HG03108 (cell line): Measurements from ENCODE around the gene WASHC2C.
"Not testable (repeated sequence)": the region's sequence is repeated elsewhere in the genome, so short reads cannot be mapped to it uniquely, and the experiment has no call there.

Experiments used
- ATAC-seq: cut with Tn5 transposase; IDR thresholded peaks from one replicate; pipeline ENCODE4 v1.9.1; 2021; ENCODE audit warnings: moderate library complexity; ENCODE audit not compliant: unreplicated experiment

The WASHC2C gene

DNA sequence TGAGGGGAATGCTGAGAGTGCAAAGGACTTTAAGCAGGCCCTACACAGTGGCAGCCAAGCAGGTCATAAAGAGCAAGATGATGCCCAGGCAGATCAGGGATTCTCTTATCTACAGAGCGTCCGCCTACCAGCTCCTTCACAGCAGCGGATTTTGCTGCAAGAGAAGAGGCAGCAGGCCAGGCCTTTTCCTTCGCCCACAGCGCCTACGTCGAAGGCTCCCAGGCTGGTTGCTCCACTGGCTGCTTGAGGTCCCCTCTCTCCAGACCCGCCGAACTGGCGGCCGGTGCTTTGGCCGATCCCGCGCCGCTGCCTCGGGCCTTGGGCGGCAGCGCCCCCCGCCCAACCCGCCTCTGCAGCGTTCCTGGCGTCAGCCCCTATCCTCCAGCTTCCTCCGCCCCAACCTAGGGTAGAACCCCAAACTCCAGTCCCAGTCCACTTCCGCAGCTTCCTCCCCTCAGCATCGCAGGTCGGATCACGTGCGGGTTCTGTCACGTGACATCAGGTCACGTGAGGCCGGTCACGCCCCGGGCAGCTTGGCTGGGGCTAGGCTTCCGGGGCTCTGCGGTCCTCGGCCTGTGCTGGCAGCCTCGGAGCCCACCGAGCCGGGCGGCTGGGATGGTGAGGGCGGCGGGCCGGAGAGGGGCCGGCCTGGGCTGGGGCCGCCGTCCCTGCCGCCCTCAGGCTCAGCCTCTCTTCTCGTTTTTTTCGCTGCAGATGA lies at the start of gene WASHC2C:
TSS of gene WASHC2C (plus strand) at position 564 of the 718 bp plus-strand sequence. CDS start at position 616, 52 bp downstream.
- ATAC-seq: peak; percentile 92

DNA sequence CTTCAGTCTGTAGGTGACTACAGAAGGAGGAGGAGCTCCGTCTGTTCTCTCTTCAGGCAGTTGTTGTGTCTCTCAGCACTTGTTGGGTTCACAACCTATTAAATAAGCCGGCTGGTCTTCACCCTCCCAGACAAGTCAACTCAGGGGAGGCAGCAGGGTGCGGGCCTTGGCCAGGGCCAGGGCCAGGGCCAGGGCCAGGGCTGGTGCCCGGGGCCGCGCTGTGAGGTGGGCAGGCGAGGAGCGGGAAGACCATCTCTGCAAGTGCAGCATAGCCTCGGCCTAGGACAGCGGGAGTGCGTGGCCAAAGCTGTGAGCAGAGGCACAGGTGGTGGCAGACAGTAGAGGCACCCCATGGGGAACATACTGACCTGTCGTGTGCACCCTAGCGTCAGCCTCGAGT lies 48.6 kb upstream of the WASHC2C start:
- ATAC-seq: not testable (repeated sequence)

DNA sequence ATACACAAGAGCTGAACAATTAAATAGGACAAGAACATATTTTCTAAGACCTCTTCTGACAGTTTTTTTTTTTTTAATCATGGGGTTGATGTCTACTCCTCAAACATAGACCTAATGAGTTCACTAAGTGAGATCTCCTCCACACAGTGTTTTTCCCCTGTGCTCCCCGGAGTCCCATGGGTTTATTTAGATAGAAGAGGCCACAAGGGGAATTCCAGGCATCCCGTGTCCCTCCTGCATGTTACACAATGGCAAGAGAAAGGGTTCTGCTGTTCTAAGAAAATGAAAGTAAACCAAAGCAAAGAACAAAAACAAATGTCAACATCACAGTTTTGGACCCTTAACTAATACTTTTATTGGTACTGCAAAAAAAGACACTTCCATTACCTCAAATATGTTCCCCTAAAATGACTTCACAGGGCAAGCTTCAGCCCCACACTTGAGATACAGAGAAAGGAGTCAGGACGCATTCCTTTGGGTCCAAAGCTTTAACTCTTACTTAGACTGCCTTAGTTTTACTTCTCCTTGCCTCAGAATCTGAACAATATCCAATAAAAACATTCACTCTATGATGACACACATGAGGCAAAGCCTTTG lies 16.8 kb upstream of the WASHC2C start:
- ATAC-seq: peak; percentile 90

- not testable (repeated sequence) for ATAC-seq
These were observed 15.8 kb upstream of the WASHC2C start for GRCh38 chr10:45711223-45711622.

DNA sequence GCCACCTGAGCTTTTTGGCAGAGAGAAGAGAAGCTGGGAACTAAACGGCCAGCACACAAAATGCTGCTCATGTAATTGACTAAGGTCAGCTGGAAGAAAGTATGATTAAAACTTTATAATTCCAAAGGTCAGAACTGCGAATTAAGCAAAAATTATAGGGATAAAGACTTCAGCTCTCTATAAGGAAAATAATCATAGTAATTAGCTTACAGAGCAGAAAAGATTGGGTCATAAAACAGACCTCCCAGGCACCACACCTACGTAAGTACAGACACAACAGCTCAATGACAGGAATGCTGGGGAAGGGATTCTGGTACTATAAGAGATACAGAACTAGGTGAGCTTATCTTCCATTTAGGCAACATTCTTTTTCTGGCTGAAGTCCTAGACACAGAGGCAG lies 10.0 kb upstream of the WASHC2C start:
- not testable (repeated sequence) for ATAC-seq

- not testable (repeated sequence) for ATAC-seq
These were observed 9.4 kb upstream of the WASHC2C start for GRCh38 chr10:45717642-45718041.

DNA sequence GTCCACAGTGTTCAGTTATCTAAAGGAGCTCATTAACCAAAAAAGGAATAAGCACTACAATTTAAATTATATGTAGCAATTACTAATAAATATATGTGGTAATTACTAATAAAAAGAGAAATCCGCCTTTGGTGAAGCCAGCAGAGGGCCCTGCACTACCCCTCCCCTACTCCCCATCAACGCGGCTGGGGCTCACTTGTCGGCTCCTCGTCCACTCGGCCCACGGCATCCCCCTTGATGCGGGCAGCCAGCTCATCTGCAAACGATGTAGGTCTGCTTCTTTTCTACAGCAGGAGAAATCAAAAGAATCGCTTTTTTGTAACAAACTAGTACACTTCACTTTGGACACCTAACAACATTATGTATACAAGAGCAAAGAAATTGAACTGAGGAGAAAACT lies 5.6 kb upstream of the WASHC2C start:
- not testable (repeated sequence) for ATAC-seq

DNA sequence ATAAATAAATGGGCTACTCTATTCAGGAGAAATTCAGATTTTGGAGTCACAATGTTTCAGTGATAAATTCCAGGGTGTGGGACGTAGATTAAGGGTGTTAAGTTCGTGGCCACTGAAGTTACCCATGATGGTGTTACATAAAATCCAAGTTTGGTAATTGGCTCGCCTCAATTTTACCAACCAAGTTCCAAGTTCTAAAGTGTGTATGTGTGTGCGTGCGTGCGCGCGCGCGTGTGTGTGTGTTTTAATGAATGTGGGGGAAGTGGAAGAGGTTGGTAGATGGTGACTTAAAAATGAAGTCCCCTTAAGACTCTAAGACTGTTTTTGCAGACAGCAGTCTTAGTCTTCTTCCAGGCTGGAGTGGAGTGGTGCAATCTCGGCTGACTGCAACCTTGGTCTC lies 3.2 kb upstream of the WASHC2C start:
- ATAC-seq: not testable (repeated sequence)

DNA sequence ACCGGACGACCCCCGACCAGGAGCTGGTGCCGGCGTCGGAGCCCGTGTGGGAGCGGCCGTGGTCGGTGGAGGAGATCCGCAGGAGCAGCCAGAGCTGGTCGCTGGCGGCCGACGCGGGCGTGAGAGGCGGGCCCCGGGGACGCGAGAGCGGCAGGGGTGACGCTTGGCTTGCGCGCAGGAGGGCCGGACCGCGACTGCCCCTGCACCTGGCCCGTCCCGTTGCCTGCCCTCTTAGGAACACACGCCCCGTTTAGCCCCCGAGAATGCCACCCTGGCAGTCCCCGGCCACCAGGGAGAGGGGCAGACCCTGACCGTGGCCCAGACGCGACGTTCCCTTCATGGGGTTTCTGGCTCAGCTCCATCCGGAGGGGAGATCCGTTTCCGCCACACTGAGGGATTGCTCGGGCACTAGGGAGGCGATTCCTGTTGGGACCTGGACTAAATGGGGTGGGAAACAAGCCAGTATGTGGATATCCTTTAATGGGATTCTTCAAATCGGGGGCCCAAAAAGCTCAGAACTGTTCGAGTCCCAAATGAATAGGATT lies 427 bp downstream of the WASHC2C start:
- peak; percentile 52 for ATAC-seq

GRCh38 chr10:45734449-45734848 lies 7.4 kb downstream of the WASHC2C start:
- not testable (repeated sequence) for ATAC-seq

DNA sequence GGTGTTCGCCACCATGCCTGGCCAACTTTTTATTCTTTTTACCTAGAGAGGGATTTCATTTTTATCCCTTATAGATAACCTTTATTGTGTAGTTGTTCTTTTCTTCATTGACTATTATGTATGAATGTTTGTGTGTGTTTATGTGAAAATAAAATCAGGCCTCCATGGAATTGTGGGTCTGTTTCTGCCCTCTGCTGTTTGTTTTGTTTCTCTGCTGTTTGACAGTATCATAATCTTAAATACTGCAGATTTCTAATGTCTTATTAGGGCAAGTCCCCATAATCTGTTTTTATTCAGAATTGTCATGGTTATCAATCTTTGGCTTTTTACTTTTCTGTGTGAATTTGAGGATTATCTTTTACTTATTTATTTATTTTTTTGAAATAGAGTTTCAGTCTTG lies 7.8 kb downstream of the WASHC2C start:
- ATAC-seq: not testable (repeated sequence)

DNA sequence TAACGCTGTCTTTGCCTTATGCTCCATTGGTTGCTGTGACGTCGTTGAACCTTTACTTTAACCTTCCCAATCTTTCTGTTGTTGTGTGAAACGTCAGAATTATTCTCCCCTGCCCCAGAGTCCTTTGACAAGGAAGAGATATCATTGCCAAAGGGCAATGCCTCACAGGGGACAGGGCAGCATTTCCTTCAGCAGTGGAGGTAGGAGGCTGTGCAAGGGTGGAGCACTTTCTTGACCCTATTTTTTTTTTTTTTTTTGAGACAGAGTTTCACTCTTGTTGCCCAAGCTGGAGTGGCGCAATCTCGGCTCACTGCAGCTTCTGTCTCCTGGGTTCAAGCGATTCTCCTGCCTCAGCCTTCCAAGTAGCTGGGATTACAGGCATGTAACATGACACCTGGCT lies 14.5 kb downstream of the WASHC2C start:
- ATAC-seq: not testable (repeated sequence)

DNA sequence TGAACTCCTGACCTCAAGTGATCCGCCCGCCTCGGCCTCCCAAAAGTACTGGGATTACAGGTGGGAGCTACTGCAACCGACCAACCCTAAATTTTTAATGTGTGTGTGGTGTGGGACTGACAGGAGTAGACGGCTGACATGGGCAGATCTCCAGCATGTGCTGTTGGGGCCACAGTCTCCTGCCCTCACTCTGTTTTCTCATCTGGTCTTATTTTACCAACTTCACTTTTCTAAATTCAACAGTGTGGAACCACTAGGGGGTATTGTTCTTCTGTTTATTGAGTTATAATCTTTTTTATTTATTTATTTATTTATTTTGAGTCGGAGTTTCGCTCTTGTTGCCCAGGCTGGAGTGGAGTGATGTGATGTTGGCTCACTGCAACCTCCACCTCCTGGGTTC lies 14.9 kb downstream of the WASHC2C start:
- ATAC-seq: not testable (repeated sequence)

DNA sequence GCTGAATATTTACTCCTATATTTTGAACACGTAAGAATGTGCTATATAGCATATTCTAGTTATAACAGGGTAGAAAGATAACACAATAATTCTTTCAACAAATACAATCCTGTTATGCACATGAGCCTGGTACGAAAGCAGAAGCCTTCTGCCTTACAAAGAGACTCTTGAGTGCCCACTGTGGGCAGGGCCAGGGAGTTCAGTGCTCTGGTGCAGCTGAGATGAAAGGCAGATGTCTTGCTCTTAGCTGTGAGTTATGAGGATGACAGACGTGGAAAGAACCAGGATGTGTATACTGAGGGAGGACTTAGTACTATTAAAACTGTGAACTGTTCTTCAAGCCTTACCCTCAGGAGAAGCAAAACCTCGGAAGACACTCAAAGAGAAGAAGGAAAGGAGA lies 24.1 kb downstream of the WASHC2C start:
- ATAC-seq: not testable (repeated sequence)

GRCh38 chr10:45752210-45752609 lies 25.1 kb downstream of the WASHC2C start:
- not testable (repeated sequence) for ATAC-seq

DNA sequence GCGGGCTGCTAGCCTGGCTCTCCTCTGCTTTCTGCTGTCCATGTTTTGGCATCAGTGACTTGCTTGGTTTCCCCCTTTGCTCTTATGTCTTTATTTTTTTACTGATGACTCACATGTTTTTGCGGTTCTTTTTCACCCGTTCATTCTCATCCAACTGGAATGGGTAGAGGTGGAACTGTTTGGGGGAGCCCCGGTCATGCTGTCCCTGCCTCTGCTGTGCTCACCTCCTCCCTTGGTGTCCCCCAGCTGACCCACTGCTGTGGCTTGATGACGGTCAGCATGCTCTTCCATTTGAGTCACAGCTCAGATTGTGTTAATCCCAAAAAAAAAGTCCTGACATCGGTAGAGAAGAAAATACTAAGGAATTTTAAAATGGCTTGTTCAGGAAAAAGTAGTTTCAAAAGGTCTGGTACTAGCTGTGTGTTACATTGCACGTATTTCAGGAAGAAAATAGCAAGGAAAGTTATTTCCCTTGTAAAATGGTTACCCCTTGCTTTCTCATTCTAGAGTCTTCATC lies 27.0 kb downstream of the WASHC2C start:
- not testable (repeated sequence) for ATAC-seq

- ATAC-seq: not testable (repeated sequence)
These were observed 28.0 kb downstream of the WASHC2C start for GRCh38 chr10:45755083-45755482.

GRCh38 chr10:45756065-45756464 lies 29.0 kb downstream of the WASHC2C start:
- ATAC-seq: not testable (repeated sequence)

DNA sequence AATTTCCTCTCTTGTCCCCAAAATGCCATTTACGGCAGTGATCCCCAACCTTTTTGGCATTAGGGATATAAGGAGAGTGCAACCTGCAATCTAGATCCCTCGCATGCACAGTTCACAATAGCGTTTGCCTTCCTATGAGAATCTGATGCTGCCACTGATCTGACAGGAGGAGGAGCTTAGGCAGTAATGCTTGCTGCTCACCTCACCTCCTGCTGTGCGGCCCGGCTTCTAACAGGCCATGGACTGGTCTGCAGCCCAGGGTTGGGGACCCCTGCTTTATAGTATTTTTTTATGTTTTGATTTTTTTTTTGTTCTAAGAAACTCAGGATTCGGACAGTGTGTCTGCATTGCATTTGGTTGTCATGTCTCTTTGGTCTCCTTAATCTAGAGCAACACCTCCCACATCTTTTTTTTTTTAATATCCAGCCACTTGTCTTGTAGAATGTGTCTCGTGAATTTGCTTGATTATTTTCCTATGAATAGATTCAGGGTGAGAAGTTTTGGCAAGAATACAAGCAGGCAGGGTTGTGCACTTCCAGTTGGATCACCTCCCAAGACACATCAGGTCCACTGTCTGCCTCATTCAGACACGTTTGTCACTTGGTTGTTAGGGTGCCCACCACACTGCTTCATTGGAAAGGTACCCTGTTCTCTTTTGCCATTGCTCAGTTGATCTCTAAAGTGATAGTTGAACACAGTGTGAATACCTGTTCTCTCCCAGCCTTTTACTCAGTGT lies 30.8 kb downstream of the WASHC2C start:
- not testable (repeated sequence) for ATAC-seq

DNA sequence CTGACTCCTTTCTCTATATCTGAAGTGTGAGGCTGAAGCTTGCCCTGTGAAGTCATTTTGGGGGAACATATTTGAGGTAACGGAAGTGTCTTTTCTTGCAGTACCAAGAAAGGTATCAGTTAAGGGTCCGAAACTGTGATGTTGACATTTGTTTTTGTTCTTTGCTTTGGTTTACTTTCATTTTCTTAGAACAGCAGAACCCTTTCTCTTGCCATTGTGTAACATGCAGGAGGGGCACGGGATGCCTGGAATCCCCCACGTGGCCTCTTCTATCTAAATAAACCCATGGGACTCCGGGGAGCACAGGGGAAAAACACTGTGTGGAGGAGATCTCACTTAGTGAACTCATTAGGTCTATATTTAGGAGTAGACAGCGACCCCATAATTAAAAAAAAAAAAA lies 34.6 kb downstream of the WASHC2C start:
- ATAC-seq: not testable (repeated sequence)

GRCh38 chr10:45763037-45763436 lies 36.0 kb downstream of the WASHC2C start:
- ATAC-seq: not testable (repeated sequence)
